ENCODE data around the gene APC2. TPM values are rescaled to one million over a fixed set of nuclear protein-coding genes. Genes with fewer than 3 reads are reported as not detected.

The APC2 gene
- total and polyA plus RNA-seq, 2 donors (not counting 1 experiment from before 2014, with no cell fraction given), result 0.12 to 0.16 TPM

DNA sequence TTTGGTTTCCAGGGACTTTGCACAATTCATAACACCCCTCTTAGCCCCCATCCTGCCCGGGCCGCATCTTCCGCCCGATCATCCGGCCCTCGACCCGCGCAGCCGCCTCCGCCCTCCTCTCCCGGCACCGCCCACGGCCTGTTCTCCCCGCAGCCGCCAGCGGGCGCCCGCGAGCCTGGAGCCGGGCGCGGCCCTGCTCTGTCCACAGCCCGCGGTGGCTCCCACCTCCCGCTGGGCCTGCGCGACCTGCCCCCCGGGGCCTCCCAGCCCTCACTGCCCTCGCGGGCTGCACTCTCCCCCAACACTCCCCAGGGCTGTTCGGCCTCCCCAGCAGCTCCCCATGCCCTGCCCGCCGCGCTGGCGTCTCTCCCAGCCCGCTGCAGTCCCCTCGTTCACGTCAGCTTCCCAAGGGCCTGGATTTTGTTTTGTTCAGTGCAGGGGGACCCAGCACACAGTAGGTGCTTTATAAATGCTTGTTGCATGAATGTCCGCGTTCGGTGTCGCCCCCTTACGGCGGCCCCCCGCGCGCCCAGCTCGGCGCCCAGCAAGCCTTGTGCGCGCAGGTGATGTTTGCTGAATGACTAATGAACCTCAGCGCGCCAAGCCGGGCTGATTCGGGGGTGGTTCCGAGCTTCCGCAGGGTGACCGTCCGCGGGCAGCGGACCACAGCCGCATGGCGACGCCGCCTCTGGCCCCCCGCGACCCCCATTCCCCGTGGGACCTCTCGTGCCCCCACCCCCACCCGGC is 4.6 kb upstream of the APC2 start:
- Mint-ChIP-seq H3K4me1 (peaks cover 26% of the 10 kb centered on the region), H3K4me3 (peak overlapping the region; percentile 84), H3K9me3 (ENCODE audit: insufficient read depth) (no peaks in the 10 kb centered on the region), H3K27me3 (peaks cover 24% of the 10 kb centered on the region), H3K27ac (peak overlapping the region; percentile 20)
- Histone ChIP-seq H3K9me3 (ENCODE audit: control extremely low read depth in 1 of 3, control insufficient read depth in 2 of 3, insufficient read depth in 1 of 3, low read length in 2 of 3) (peaks cover 0 to 21% (median 0%) of the 10 kb centered on the region in 3 donors), H2AFZ (ENCODE audit: insufficient read depth, low read depth, low read length, poor library complexity, severe bottlenecking) (peak overlapping the region; percentile 69), H3K27me3 (replicated peaks in 1 of 4; ENCODE audit: control extremely low read depth in 1 of 4, control insufficient read depth in 3 of 4, insufficient read depth in 4 of 4, low read length in 3 of 4) (peaks cover 0 to 42% (median 23%) of the 10 kb centered on the region in 4 experiments), H3K9ac (ENCODE audit: low read length) (peak overlapping the region; percentile 61), H3K27ac (ENCODE audit: low read length in 2 of 2) (no peak overlapping the region), H3K79me2 (ENCODE audit: control insufficient read depth, insufficient read depth, low read length) (peaks cover 6% of the 10 kb centered on the region), H3K4me3 (ENCODE audit: control extremely low read depth in 1 of 5, extremely low read depth in 1 of 5, insufficient read depth in 1 of 5, low read depth in 2 of 5, low read length in 4 of 5) (peak overlapping the region in 4 of 5 experiments; percentile 36 to 69 (median 52)), H3K4me2 (replicated peaks; ENCODE audit: low read depth, low read length, poor library complexity, severe bottlenecking) (peak overlapping the region; percentile 86), H3K4me1 (ENCODE audit: control insufficient read depth in 2 of 2, insufficient read depth in 2 of 2, low read length in 2 of 2) (peaks cover 19 to 29% of the 10 kb centered on the region in 2 donors), H3K36me3 (replicated peaks in 1 of 2; ENCODE audit: control extremely low read depth in 1 of 2, control insufficient read depth in 1 of 2, extremely low read depth in 1 of 2, insufficient read depth in 2 of 2, low read length in 1 of 2) (peaks cover 0 to 14% of the 10 kb centered on the region in 2 experiments), H4K20me1 (ENCODE audit: control insufficient read depth, insufficient read depth, low read length, poor library complexity, severe bottlenecking) (peaks cover 57% of the 10 kb centered on the region)
- intact Hi-C loops (cut with micrococcal nuclease), result loop anchor here (2.0 kb wide), 1 partner anchor 33 kb away; the partner anchor contains the start of gene C19orf25
- no peak for TF ChIP-seq EZH2 (IDR thresholded peaks at IDR 0.05; ENCODE audit: borderline replicate concordance, insufficient read depth, low read depth, low read length, poor library complexity, severe bottlenecking)
- TF ChIP-seq, protein P1, sequence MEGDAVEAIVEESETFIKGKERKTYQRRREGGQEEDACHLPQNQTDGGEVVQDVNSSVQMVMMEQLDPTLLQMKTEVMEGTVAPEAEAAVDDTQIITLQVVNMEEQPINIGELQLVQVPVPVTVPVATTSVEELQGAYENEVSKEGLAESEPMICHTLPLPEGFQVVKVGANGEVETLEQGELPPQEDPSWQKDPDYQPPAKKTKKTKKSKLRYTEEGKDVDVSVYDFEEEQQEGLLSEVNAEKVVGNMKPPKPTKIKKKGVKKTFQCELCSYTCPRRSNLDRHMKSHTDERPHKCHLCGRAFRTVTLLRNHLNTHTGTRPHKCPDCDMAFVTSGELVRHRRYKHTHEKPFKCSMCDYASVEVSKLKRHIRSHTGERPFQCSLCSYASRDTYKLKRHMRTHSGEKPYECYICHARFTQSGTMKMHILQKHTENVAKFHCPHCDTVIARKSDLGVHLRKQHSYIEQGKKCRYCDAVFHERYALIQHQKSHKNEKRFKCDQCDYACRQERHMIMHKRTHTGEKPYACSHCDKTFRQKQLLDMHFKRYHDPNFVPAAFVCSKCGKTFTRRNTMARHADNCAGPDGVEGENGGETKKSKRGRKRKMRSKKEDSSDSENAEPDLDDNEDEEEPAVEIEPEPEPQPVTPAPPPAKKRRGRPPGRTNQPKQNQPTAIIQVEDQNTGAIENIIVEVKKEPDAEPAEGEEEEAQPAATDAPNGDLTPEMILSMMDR (IDR thresholded peaks at IDR 0.05), result peak; percentile 98
- 3% methylated on average over 60 of the region's 70 CpGs for WGBS (ENCODE audit: insufficient coverage)
- DNase-seq (peak; percentile 86), ATAC-seq (ENCODE audit: low read depth) (peak; percentile 94)
- ChIA-PET CTCF (interaction anchor here (0.8 to 2.5 kb wide), 5 partner anchors 10 to 353 kb away, joined by 3 to 11 read pairs (median 4); no protein-coding TSS in a partner anchor), POLR2A (interaction anchor here (0.6 to 1.7 kb wide), 4 partner anchors 23 to 257 kb away, joined by 3 to 4 read pairs (median 4); no protein-coding TSS in a partner anchor)
